Smooth muscle cell of the pulmonary artery (primary cell): ENCODE measurements around the gene OR2G6. TPM values are rescaled to one million over a fixed set of nuclear protein-coding genes. Genes with fewer than 3 reads are reported as not detected.

Experiments used
- total RNA-seq: library from RNA; depleted of rRNA; stranded (reverse); fragments of >200 nt; gene quantifications from 2 replicates; pipeline ENCODE4 v1.2.3, GENCODE V29; 2014

OR2G6 gene
- not detected in 2 replicates for total RNA-seq

DNA sequence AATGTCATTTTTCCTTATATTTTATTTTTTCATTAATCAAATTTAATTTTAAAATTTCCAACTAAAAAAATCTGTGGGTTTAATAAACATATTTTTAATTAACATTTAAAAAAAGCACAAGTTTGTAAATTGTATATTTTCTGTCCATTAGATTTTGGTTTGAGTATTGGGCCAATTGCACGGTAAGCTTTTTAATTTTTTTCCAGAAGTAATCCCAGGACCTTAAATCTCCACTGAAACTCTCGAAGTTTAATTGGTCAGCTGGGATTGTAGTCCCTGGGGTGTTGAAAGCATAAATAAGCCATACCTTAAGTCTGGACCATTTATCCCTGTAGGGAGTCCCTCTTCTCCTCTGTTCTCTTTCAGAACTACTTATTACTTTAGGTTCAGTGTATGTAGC, at the start of gene OR2G6:
Gene OR2G6 (plus strand): TSS at position 301 of the 400 bp plus-strand sequence. CDS start 13,574 bp downstream, outside the sequence.

DNA sequence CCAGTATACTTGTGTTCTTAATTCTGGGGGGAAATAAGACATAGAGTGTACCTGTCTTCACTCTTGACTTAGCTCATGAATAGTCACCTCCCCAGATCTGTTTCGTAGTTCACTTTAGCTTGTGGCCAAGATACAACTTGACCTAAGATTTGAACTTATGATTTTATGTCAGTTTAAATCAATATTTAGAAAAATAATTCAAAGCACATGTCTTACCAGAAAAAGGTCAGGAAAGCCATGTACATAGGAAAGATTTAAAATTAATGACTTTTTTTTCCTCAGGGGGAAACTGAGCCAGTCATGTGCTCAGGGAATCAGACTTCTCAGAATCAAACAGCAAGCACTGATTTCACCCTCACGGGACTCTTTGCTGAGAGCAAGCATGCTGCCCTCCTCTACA, 34.8 kb upstream of the OR2G6 start, which contains the start of gene OR2T3:
Gene OR2T3 (plus strand): TSS at position 301 of the 400 bp plus-strand sequence. CDS start 0 bp downstream, at position 301.

GRCh38 chr1:248488289-248488688, 19.6 kb upstream of the OR2G6 start, which contains the start of gene OR2T5:
OR2T5 (plus strand) TSS chr1:248488589; CDS start chr1:248488589, 0 bp downstream.

GRCh38 chr1:248562672-248563071, 54.8 kb downstream of the OR2G6 start, which contains the start of gene OR2T29:
OR2T29 (minus strand) TSS chr1:248562772; CDS start chr1:248559491, 3,281 bp downstream.

DNA sequence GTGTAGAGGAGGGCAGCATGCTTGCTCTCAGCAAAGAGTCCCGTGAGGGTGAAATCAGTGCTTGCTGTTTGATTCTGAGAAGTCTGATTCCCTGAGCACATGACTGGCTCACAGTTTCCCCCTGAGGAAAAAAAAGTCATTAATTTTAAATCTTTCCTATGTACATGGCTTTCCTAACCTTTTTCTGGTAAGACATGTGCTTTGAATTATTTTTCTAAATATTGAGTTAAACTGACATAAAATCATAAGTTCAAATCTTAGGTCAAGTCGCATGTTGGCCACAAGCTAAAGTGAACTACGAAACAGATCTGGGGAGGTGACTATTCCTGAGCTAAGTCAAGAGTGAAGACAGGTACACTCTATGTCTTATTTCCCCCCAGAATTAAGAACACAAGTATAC, 66.8 kb downstream of the OR2G6 start, which contains the start of gene OR2T34:
Gene OR2T34 (minus strand): TSS at position 101 of the 400 bp plus-strand sequence. CDS start 0 bp downstream, at position 101.

Other genes starting within 250 kb of the OR2G6 start
- not detected in 2 replicates for gene OR2T33, start 230.1 kb upstream of the OR2G6 start, total RNA-seq
- not detected in 2 replicates for gene OR2T12, start 204.6 kb upstream of the OR2G6 start, total RNA-seq
- not detected in 2 replicates for gene OR2M7, start 183.5 kb upstream of the OR2G6 start, total RNA-seq
- gene OR14C36, start 159.3 kb upstream of the OR2G6 start, total RNA-seq, result not detected in 2 replicates
- not detected in 2 replicates for gene OR2T4, start 146.4 kb upstream of the OR2G6 start, total RNA-seq
- not detected in 2 replicates for gene OR2T6, start 132.3 kb upstream of the OR2G6 start, total RNA-seq
- not detected in 2 replicates for gene OR2T1, start 105.0 kb upstream of the OR2G6 start, total RNA-seq
- gene OR2T2, start 62.4 kb upstream of the OR2G6 start, total RNA-seq, result not detected in 2 replicates
- gene OR2T3, start 34.7 kb upstream of the OR2G6 start, total RNA-seq, result not detected in 2 replicates
- not detected in 2 replicates for gene OR2T5, start 19.5 kb upstream of the OR2G6 start, total RNA-seq
- not detected in 2 replicates for gene OR2T29, start 54.7 kb downstream of the OR2G6 start, total RNA-seq
- gene OR2T34, start 66.7 kb downstream of the OR2G6 start, total RNA-seq, result not detected in 2 replicates
- not detected in 2 replicates for gene OR2T10, start 89.6 kb downstream of the OR2G6 start, total RNA-seq
- not detected in 2 replicates for gene OR2T11, start 127.0 kb downstream of the OR2G6 start, total RNA-seq
- gene OR2T35, start 137.2 kb downstream of the OR2G6 start, total RNA-seq, result not detected in 2 replicates
- gene OR2T27, start 147.5 kb downstream of the OR2G6 start, total RNA-seq, result not detected in 2 replicates
- not detected in 2 replicates for gene OR14I1, start 194.7 kb downstream of the OR2G6 start, total RNA-seq
- 0.10 TPM in 1 of 2 replicates, not detected in the other for gene LYPD8, start 247.7 kb downstream of the OR2G6 start, total RNA-seq